Stimulated activated CD4-positive, alpha-beta T cell treated with anti-CD3 and anti-CD28 coated beads, Interleukin-1b, Interleukin-23, amount 100 ng/mL, for 24 hours (primary cell): ENCODE data around the gene PGAM1.
"Not testable (repeated sequence)": the region's sequence is repeated elsewhere in the genome, so short reads cannot be mapped to it uniquely, and the experiment has no call there.

Experiments used
- DNase-seq, 4 experiments: peaks; one replicate each; pipeline ENCODE4 v3.0.0-alpha.2; 2020; ENCODE audit warnings: low read depth in 4 of 4, low spot score in 1 of 4

Gene PGAM1

DNA sequence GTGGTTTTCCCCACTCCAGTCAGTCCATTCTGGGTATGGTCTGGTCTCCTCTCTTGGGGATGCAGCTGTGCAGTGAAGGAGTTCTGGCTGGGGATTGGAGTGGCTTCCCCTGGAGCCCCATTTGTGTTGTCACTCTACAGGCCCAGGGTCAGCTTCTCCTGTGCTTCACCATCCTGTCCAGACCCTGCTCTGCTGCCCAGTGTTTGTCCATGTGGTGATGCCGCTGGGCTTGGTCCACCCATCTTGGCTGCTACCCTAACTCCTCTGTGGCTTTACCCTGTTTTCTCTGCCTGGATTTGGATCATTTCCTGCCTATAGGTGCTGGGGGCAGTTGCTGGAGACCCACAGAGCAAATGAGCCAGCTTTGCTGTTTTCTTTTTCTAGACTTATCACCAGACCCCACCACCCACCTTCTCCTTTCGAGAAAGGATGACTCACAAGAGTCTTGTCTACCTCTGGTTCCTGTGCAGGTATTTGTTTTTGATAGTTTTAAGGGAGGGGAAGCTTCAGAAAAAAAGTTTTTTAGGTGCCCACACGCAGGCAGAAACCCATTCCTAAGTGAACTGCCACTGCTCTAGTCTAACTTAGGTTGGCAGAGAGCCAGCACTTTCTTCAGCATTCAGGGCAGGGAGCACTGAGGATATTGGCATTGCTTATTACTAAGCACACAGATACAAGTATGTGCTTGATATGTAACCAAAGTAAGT, 28.5 kb downstream of the PGAM1 start:
- no peak for DNase-seq

DNA sequence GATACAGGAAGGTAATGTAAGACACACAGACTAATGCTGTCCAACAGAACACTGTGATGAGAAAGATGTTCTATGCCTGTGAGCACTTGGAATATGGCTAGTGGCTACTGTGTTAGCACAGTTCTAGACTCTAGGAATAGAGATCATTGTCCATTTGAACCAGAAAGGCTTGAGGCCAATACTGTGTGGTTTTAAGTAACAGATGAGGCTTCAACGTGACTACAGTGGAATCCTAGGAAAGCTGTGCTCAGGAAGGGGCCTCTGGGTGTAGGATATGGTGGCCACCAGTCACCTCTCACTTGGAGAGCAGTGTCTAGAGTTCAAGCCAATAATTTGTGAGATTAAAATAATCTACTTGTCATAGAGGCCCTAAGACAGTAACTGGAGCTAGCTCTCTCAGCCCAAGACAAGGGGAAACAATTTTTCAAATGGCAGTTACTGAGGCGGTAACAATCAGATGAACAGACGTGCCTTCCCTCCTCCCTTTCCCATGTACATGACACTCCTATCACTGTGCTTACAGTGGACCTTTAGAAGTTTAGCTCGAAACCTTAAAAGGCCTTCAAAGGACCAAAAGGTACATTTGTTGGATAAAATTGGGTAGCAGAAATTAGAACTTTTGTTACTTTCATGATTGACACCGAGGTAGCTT, 30.2 kb downstream of the PGAM1 start:
- DNase-seq, result no peak

DNA sequence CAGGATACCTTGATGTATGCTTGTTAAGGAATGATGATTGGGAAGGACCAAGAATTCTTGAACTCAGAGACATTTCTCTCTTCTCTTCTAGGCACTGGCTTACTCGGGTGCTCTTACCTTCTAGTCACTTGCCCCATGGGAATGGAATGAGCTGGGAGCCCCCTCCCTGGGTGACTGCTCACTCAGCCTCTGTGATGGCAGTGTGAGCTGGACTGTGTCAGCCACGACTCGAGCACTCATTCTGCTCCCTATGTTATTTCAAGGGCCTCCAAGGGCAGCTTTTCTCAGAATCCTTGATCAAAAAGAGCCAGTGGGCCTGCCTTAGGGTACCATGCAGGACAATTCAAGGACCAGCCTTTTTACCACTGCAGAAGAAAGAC, 30.7 kb downstream of the PGAM1 start:
- DNase-seq, result no peak

DNA sequence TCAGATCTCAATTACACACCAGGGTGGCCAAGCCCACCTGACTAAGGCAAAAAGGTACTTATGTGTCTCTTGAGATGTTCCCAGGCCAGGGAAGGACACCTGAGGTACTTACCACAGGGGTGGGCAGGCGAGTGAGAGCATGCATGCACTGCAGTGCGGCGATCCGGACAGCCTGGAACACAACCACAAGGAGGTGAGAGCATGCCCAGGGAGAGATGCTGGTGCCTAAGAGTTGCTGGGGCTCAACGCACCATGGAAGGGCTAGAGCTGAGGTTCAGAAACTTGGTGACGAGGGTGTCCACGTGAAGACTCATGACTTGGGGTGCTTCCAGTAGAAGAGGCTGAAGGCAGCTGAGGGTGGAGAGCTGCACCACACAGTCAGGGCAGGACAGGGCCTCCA, 33.1 kb downstream of the PGAM1 start:
- DNase-seq, result no peak

DNA sequence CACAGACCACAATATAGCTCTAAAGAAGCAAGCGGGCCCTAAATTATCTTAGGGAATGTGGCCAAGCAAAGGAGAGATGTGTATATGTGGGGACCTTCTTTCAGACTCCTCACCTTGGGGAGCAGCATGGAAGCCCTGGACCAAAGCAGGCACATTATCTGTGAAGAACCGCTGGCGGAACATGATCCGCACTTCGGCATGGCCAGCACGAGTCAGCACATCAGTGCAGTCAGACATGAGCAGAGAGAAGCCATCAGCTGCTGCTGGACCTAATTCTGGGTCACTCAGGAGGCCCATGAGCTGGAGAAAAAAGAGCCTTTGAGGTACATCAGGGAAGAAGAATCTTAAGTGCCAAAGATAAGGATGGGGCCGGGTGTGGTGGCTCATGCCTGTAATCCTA, 33.9 kb downstream of the PGAM1 start:
- DNase-seq, result no peak

DNA sequence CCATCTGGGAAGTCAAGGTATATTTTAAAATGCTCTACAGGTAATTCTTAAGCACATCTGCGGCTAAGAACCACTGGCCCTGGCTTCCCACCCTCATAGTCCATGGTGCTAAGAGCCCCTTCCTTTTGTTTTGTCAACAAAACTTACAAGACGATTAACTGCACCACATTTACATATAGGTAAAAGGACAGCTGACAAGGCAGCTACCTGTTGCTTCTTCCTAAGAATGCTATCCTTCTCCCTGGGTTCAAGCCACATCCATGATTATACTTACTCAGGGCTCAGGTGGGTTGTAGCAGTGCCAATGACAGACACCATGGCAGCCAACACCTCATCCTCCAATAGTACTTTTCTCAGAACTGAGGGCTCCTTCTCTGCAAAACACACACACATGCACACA, 36.3 kb downstream of the PGAM1 start:
- DNase-seq, result no peak

DNA sequence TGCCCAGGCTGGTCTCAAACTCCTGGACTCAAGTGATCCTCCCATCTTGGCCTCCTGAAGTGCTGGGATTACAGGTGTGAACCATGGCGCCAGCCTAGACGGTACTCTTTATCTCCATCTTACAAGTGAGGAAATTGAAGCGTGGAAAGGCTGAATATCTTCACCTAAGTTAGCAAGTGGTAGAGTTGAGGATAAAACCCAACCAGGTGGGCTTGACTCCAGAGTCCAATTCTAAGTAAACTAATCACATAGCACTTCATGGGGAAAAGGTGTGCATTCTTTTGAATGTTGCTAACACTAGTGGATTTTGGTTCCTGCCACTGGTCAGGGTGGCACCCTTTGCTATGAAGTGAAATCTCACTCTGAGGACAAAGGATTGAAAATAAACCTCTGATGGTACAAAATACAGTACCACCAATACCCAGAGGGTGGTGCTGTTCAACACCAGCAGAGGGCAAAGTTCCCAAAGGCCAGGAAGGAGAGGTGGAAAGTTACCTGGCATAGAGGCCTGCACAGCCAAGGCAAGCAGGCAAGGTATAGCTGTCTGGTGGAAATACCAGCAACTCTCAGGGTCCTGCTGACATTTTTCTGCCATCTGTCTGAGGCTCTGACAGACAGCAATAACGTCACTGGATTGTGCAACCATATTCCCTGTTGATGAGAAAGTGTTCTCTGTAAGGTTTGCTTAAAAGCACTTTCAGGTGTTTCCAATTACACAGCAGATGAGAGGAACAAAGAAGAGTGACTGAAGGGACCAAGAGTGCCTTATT, 37.6 kb downstream of the PGAM1 start:
- no peak for DNase-seq

DNA sequence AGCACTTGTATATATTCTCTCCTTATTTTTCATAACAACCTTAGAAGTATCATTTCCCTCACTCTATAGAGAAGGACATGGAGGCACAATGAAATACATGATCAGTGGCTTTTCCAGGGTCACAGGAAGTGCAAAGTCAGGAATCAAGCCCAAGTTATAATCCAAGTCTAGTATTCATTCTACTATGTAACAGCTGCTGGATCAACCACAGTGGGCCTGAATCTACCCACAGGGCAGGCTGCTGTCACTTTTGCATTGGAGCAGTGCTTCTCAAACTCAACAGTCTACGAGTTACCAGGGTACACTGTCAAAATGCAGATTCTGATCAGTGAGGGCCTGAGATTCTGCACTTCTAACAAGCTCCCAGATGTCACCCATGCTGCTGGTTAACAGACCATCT, 38.2 kb downstream of the PGAM1 start:
- DNase-seq, result no peak

DNA sequence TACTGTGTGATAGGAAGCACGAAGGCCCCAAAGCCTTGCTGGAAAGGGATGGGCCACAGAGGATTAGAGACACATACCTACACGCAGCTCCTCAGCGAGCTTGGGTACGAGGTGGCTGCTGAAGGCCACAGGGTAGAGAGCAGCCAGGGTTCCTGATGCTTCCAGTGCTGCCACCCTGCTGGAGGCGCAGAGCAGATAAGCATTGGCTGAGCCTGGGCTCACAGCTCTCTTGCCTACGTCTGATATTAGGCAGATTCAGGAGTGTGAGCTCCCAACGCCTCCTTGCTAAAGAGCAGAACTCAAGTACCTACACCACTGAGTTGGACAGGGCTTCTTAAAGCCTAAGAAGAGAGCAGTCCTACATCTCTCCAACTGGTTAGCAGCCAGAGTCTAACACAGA, 40.0 kb downstream of the PGAM1 start:
- no peak for DNase-seq

DNA sequence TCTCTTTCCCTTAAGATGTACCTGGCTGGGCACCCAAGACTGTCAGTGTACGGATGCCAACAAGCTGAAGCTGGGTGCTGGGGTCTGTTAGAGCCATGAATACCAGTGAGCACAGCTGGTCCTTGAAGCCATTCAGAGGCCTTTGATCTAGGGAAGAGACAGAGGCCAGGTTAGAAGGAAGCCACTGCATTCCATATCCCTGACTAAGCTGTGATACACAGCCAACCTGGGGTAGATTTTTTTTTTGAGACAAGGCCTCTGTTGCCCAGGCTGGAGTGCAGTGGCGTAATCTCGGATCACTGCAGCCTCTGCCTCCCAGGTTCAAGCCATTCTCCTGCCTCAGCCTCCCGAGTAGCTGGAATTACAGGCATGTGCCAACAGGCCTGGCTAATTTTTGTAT, 40.8 kb downstream of the PGAM1 start:
- DNase-seq, result no peak

DNA sequence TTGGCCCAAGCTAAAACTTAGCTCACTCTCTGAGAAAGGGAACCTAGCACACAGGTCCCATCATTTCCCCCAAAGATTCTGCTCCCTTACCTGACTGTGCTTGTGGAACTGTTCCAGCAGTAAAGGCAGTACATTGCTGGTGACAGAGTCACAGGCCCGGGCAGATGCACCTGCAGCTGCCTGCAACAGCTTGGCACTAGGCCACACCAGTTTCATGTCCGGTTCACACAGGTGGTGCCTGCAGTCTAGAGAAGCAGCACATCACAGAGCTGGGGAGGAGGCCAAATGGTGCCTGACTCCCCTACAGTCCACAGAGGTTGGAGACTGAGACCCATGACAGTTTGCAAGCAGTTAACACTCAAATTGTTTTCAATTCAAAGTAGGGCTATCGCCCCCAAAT, 42.2 kb downstream of the PGAM1 start:
- no peak for DNase-seq

DNA sequence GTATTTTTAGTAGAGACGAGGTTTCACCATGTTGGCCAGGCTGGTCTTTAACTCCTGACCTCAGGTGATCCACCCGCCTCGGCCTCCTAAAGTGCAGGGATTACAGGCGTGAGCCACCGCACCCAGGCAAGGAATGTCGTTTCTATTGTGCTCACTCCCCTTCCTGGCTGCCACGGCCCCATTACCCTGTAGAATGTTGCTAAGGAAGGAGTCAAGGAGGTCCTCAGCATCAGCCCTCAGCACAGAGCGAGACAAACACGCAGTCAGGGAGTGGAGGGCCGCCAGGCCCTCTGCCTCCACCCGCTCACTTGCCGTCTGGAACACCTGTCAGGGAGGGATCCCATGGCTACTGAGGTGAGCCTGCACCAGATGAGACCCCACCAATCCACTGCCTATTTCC, 42.8 kb downstream of the PGAM1 start:
- not testable (repeated sequence) for DNase-seq

DNA sequence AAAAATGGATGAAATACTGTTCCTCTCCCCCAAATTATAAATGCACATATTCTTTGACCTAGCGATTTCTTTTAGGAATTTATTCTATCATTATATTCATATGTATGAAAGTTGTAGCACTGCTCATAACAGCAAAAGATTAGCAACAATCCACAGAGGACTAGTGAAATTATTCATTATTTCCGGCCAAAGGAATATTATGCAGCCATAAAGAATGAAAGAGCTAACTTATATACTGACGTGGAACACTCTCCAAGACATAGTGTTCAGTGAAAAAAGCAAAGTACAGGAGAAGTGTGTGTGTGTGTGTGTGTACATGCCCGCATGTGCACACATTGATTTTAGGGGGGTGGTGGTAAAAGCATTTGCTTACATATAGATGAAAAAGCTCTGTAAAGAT, 48.9 kb downstream of the PGAM1 start:
- no peak for DNase-seq

DNA sequence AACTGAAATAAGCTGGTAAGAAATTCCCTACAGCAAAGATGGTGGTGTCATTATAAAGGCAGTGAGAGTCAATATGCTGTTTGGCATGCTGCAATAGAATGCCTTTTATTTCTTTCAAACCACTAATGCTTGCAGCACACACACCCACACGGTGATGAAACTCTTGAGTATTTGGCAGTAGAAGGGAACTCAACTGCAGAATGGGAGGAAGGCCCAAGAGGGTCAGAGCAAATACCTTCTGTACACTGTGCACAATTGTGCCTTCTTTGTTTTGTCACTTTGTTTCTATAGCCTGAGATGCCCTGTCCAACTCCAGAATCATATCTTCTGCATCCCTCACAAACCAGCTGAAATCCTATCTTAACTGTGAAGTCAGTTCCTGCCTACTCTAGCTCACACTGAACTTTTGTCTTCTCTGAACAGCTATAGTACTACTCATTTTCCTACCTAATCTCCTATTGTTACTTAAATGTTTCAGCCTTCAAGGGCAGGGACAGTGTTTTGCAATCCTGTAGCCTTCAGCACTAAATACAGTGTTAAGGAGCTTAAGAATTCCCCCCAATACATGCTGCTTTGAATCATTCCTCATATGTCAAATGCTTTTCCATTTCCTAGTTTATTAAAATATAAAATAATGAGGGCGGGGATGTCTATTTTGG, 50.1 kb downstream of the PGAM1 start:
- DNase-seq, result no peak

DNA sequence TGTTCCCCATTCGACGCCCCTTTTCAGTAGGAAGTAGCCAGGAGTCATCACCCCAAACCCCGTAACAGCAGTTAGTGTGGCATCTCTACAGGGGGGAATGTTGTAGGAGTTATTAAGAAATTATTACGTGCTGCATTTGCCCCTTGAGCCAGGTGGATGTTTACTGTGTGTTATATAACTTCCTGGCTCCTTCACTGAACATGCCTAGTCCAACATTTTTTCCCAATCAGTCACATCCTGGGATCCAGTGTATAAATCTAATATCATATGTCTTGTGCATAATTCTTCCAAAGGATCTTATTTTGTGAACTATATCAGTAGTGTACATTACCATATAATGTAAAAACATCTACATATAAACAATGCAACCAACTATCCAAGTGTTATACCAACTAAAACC, 53.4 kb downstream of the PGAM1 start:
- not testable (repeated sequence) for DNase-seq

DNA sequence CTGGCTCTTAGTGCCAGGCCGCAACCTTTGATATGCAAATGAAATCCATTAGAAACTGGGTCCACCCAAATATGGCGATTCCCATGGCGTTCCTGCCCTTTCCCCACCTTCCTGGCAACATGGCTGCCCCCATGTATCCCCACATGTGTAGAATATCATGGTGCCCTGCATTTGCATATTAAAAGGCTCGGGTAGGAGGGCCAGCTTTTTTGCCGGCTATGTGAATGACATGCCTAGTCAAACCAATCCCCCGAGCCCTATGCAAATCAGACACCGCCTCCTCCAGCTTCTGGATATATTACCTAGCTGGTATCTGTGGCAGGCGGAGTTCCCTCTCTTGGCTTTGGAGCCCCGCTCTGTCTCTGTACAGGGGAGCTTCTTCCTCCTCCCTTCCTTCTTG, 53.9 kb downstream of the PGAM1 start:
- DNase-seq, result no peak

DNA sequence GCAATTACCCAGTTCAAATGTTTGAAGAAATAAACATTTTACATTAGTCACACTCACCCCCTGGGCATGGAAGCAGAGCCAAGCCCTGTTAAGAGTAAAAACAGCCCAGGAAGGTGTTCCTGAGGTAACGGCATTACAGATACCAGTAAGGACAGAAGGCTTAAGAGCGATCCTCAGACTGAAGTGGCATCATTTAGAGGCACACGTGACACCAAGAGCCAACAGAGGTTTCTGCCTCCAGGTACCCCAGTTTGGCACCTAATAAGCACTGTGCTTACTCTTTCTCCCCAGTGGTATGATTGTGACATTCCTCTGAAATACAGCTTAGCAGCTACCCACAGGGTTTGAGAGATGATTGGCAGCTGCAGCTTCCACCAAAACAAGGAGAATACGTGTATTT, 55.1 kb downstream of the PGAM1 start:
- no peak for DNase-seq

DNA sequence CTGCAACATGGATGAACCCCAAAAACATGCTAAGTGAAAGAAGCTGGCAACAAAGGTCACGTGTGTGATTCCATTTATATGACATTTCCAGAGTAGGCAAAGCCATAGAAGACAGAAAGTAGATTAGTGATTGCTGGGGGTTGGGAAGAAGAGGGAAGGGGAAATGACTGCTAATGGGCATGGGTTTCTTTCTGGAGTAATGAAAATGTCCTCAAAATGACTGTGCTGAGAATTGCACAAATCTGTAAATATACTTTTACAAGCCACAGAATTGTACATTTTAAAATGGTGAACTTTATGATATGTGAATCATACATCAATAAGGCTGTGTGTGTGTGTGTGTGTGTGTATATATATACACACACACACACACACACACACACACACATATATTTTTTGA, 56.4 kb downstream of the PGAM1 start:
- DNase-seq, result no peak
